B cell (primary cell): ENCODE data around the gene TUBA4A. TPM values are rescaled to one million over a fixed set of nuclear protein-coding genes. Genes with fewer than 3 reads are reported as not detected.
A peak's percentile ranks its signal among the peaks of the same experiment; 100 is the strongest.

Source experiments
- ATAC-seq: fragments of 200-7000 bp; cut with Tn5 transposase; one replicate; pipeline ENCODE4 v1.10.0; 2021; ENCODE audit warnings: low read depth, mild to moderate bottlenecking, moderate number of reproducible peaks, moderate library complexity
- CTCF ChIA-PET: fragments of 350-600 bp; sonication (Branson Sonifier 250); formaldehyde crosslinking; loops from one replicate; lab custom pipeline; 2021; ENCODE audit warnings: antibody characterized with exemption, inconsistent platforms; lab: Charles Lee
- POLR2A ChIA-PET: fragments of 350-600 bp; sonication (Branson Sonifier 250); formaldehyde crosslinking; loops from one replicate; lab custom pipeline; 2021; ENCODE audit warnings: antibody characterized with exemption; lab: Charles Lee
- DNase-seq: peaks from one replicate; pipeline ENCODE4 v3.0.0; 2013
- H2AFZ ChIP-seq: 2 replicates; pipeline ENCODE4 v1.6.1; 2012; ENCODE audit warnings: mild to moderate bottlenecking, low read depth, low read length; ENCODE audit not compliant: insufficient read depth, poor library complexity, severe bottlenecking
- H3K27ac ChIP-seq, 2 donors: 1 replicate in 1 of 2; 2 replicates in 1 of 2; pipeline ENCODE4 v1.5.1; 2012 to 2013; ENCODE audit warnings: low read length in 2 of 2, mild to moderate bottlenecking in 2 of 2, moderate library complexity in 1 of 2
- H3K27me3 ChIP-seq, 4 experiments: fragments of 200-600 bp in 1 of 4; sonication (generic) in 1 of 4; replicated peaks in 1 of 4; 1 replicate in 2 of 4; 2 replicates in 2 of 4; pipeline versions ENCODE4 v1.6.1 to v1.7.0; 2013 to 2016; ENCODE audit warnings: low read length in 3 of 4, mild to moderate bottlenecking in 2 of 4, mixed read lengths in 1 of 4, moderate library complexity in 1 of 4; ENCODE audit not compliant: insufficient read depth in 4 of 4, control insufficient read depth in 3 of 4; ENCODE audit errors: control extremely low read depth in 1 of 4
- H3K36me3 ChIP-seq, 2 experiments: replicated peaks in 1 of 2; 1 replicate in 1 of 2; 2 replicates in 1 of 2; pipeline versions ENCODE4 v1.6.1 to v1.7.1; 2013; ENCODE audit warnings: low read length in 1 of 2; ENCODE audit not compliant: insufficient read depth in 2 of 2, control insufficient read depth in 1 of 2; ENCODE audit errors: control extremely low read depth in 1 of 2, extremely low read depth in 1 of 2
- H3K4me1 ChIP-seq, 2 donors: fragments of 200-600 bp in 1 of 2; sonication (generic) in 1 of 2; 1 replicate in 1 of 2; 2 replicates in 1 of 2; pipeline versions ENCODE4 v1.5.1 to v1.6.1; 2013 to 2017; ENCODE audit warnings: low read length in 2 of 2; ENCODE audit not compliant: control insufficient read depth in 2 of 2, insufficient read depth in 2 of 2
- H3K4me2 ChIP-seq: replicated peaks from 2 replicates; pipeline ENCODE3; 2012; ENCODE audit warnings: mild to moderate bottlenecking, low read depth, low read length; ENCODE audit not compliant: poor library complexity, severe bottlenecking
- H3K4me3 ChIP-seq, 5 experiments: fragments of 200-600 bp in 1 of 5; sonication (generic) in 1 of 5; 1 replicate in 3 of 5; 2 replicates in 2 of 5; pipeline versions ENCODE4 v1.5.1 to v1.7.0; 2011 to 2016; ENCODE audit warnings: low read length in 4 of 5, mild to moderate bottlenecking in 4 of 5, low read depth in 2 of 5, control low read depth in 1 of 5, moderate library complexity in 1 of 5; ENCODE audit not compliant: insufficient read depth in 1 of 5; ENCODE audit errors: control extremely low read depth in 1 of 5, extremely low read depth in 1 of 5
- H3K79me2 ChIP-seq: fragments of 200-600 bp; sonication (generic); one replicate; pipeline ENCODE4 v1.6.0; 2016; ENCODE audit warnings: low read length; ENCODE audit not compliant: control insufficient read depth, insufficient read depth
- H3K9ac ChIP-seq: fragments of 200-600 bp; sonication (generic); 2 replicates; pipeline ENCODE4 v1.6.1; 2017; ENCODE audit warnings: mild to moderate bottlenecking, low read length, moderate library complexity
- H3K9me3 ChIP-seq, 3 donors: one replicate each; pipeline versions ENCODE4 v1.6.1 to v1.7.1; 2013; ENCODE audit warnings: low read length in 2 of 3; ENCODE audit not compliant: control insufficient read depth in 2 of 3, insufficient read depth in 1 of 3; ENCODE audit errors: control extremely low read depth in 1 of 3
- H4K20me1 ChIP-seq: 2 replicates; pipeline ENCODE4 v1.6.0; 2012; ENCODE audit warnings: mild to moderate bottlenecking, low read length; ENCODE audit not compliant: insufficient read depth, control insufficient read depth, poor library complexity, severe bottlenecking
- H3K27ac Mint-ChIP-seq: one replicate; pipeline ENCODE4 v1.8.0; 2021; ENCODE audit warnings: mixed read lengths
- H3K27me3 Mint-ChIP-seq: one replicate; pipeline ENCODE4 v1.8.0; 2021; ENCODE audit warnings: mixed read lengths
- H3K4me1 Mint-ChIP-seq: one replicate; pipeline ENCODE4 v1.8.0; 2021; ENCODE audit warnings: mixed read lengths
- H3K4me3 Mint-ChIP-seq: one replicate; pipeline ENCODE4 v1.8.0; 2021; ENCODE audit warnings: mixed read lengths
- H3K9me3 Mint-ChIP-seq: one replicate; pipeline ENCODE4 v1.8.0; 2022; ENCODE audit warnings: mixed read lengths; ENCODE audit not compliant: insufficient read depth
- CTCF ChIP-seq: fragments of 200-600 bp; IDR thresholded peaks from one replicate; pipeline ENCODE4 v1.8.0; 2022; ENCODE audit warnings: antibody characterized with exemption, mild to moderate bottlenecking
- EZH2 ChIP-seq: IDR thresholded peaks from 2 replicates; pipeline ENCODE4 v1.6.1; 2012; ENCODE audit warnings: borderline replicate concordance, low read depth, mild to moderate bottlenecking, moderate library complexity, low read length; ENCODE audit not compliant: insufficient read depth, poor library complexity, severe bottlenecking
- WGBS: methylation state at CpG from one replicate; pipeline ENCODE4 v1.1.5; 2013; ENCODE audit warnings: missing lambda C conversion rate; ENCODE audit not compliant: insufficient coverage; 5-methylcytosine and 5-hydroxymethylcytosine counted together
- intact Hi-C: fragments of 100-400 bp; cut with micrococcal nuclease; formaldehyde crosslinking; loops from one replicate; pipeline ENCODE4 v1.10.0; 2022
- polyA plus RNA-seq: library from polyadenylated mRNA; depleted of rRNA; stranded (reverse); fragments of >200 nt; gene quantifications from 2 replicates; pipeline ENCODE4 v1.2.3, GENCODE V29; 2012
- total RNA-seq, 2 donors: library from RNA; stranded (reverse); fragments of 120-200 nt in 1 of 2; gene quantifications; 1 replicate in 1 of 2; 2 replicates in 1 of 2; pipeline versions ENCODE4 v1.2.3 to v1.2.4, GENCODE V29; 2013 to 2022

TUBA4A gene
- total and polyA plus RNA-seq, 2 donors (not counting 1 experiment from before 2014, with no cell fraction given) = 196 to 338 TPM

DNA sequence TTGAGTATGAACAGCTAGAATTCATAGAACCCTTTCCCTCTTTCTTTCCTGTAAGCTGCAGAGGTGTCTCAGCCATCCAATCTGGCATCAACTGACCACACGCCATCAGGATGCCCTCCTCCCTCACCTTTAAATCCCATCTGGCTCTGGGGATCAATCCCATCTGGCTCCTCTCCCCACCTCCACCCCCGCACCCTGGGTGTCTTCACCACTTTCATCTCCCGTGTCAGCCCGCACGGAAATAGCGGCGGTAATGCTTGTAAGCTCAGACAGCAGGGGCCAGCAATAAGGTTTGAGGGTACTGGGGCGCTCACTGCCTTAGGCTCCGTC is 1.2 kb downstream of the TUBA4A start:
- intact Hi-C loops = loop anchor here (5.0 kb wide), 1 partner anchor 1035 kb away; the partner anchor contains the start of gene ARPC2
- Histone ChIP-seq H3K27ac (peak overlapping the region; percentile 67 to 93), H3K27me3 (no peaks in the 10 kb centered on the region), H3K79me2 (peaks cover 50% of the 10 kb centered on the region), H2AFZ (peak overlapping the region; percentile 25), H4K20me1 (peaks cover 22% of the 10 kb centered on the region), H3K4me2 (peak overlapping the region; percentile 100), H3K36me3 (peaks cover 2 to 31% of the 10 kb centered on the region in 2 experiments), H3K9ac (peak overlapping the region; percentile 90), H3K4me1 (peaks cover 48 to 58% of the 10 kb centered on the region in 2 donors), H3K9me3 (no peaks in the 10 kb centered on the region), H3K4me3 (peak overlapping the region; percentile 83 to 97 (median 90))
- Mint-ChIP-seq H3K4me3 (peak overlapping the region; percentile 87), H3K4me1 (peaks cover 63% of the 10 kb centered on the region), H3K9me3 (no peaks in the 10 kb centered on the region), H3K27ac (peak overlapping the region; percentile 96), H3K27me3 (no peaks in the 10 kb centered on the region)
- 7% methylated on average over 9 of the region's 9 CpGs for WGBS
- CTCF ChIA-PET = interaction anchor here (0.6 to 7.6 kb wide), 11 partner anchors 16 to 81 kb away, joined by 3 to 97 read pairs (median 5); partner anchors contain the start of genes ABCB6, ANKZF1, ATG9A and DNAJB2
- ATAC-seq (no peak), DNase-seq (no peak)
- TF ChIP-seq CTCF (no peak), EZH2 (no peak)
- POLR2A ChIA-PET = interaction anchor here (0.5 to 4.2 kb wide), 13 partner anchors 7 to 372 kb away, joined by 3 to 106 read pairs (median 6); partner anchors contain the start of genes ABCB6, ANKZF1, ATG9A and CNPPD1

- peaks cover 53 to 63% of the 10 kb centered on the region in 2 donors for H3K4me1 ChIP-seq
- ATAC-seq (no peak), DNase-seq (no peak)
- H3K4me1 Mint-ChIP-seq = peaks cover 68% of the 10 kb centered on the region
- ChIA-PET CTCF (interaction anchor here (0.6 to 7.6 kb wide), 13 partner anchors 16 to 81 kb away, joined by 3 to 97 read pairs (median 5); partner anchors contain the start of genes ABCB6, ANKZF1, ATG9A and DNAJB2), POLR2A (interaction anchor here (0.5 to 4.2 kb wide), 9 partner anchors 23 to 372 kb away, joined by 3 to 106 read pairs (median 6); partner anchors contain the start of genes ABCB6, ANKZF1, ATG9A and CNPPD1)
- peak overlapping the region; percentile 67 to 93 for H3K27ac ChIP-seq
- H3K36me3 ChIP-seq = peaks cover 2 to 35% of the 10 kb centered on the region in 2 experiments
- H3K27me3 ChIP-seq = no peaks in the 10 kb centered on the region
- H3K9me3 Mint-ChIP-seq = no peaks in the 10 kb centered on the region
- H4K20me1 ChIP-seq = peaks cover 22% of the 10 kb centered on the region
- no peaks in the 10 kb centered on the region for H3K27me3 Mint-ChIP-seq
- H3K4me2 ChIP-seq = peak overlapping the region; percentile 100
- peak overlapping the region; percentile 96 for H3K27ac Mint-ChIP-seq
- H3K9me3 ChIP-seq = no peaks in the 10 kb centered on the region
- intact Hi-C loops = loop anchor here (5.0 kb wide), 1 partner anchor 1035 kb away; the partner anchor contains the start of gene ARPC2
- H3K9ac ChIP-seq = peak overlapping the region; percentile 90
- TF ChIP-seq CTCF = no peak
- TF ChIP-seq EZH2 = no peak
- H3K79me2 ChIP-seq = peaks cover 54% of the 10 kb centered on the region
- H3K4me3 ChIP-seq = peak overlapping the region; percentile 83 to 97 (median 90)
- no peak overlapping the region for H2AFZ ChIP-seq
- 100% methylated on average over 1 of the region's 5 CpGs for WGBS
- peak overlapping the region; percentile 87 for H3K4me3 Mint-ChIP-seq
Observed at GRCh38 chr2:219252084-219252483, 1.6 kb downstream of the TUBA4A start.
